Upper lobe of left lung (tissue), 6 donors: Measurements from ENCODE around the gene THBS2. TPM values are rescaled to one million over a fixed set of nuclear protein-coding genes. Genes with fewer than 3 reads are reported as not detected.
A peak's percentile ranks its signal among the peaks of the same experiment; 100 is the strongest.

Source experiments
- ATAC-seq, 2 donors: fragments of 200-7000 bp; cut with Tn5 transposase; one replicate each; pipeline ENCODE4 v1.9.1; 2022; ENCODE audit warnings: mild to moderate bottlenecking in 2 of 2, moderate library complexity in 2 of 2; ENCODE audit not compliant: low FRiP score in 2 of 2
- DNase-seq, 2 donors: peaks; one replicate each; pipeline ENCODE4 v3.0.0-alpha.2; 2019 to 2020
- H3K27ac ChIP-seq, 4 donors: fragments of 200-600 bp; sonication (generic); one replicate each; pipeline ENCODE4 v1.5.1; 2016 to 2019
- H3K27me3 ChIP-seq, 4 donors: fragments of 200-600 bp; sonication (generic); one replicate each; pipeline ENCODE4 v1.5.1; 2017 to 2019
- H3K36me3 ChIP-seq, 4 donors: fragments of 200-600 bp; sonication (generic); one replicate each; pipeline ENCODE4 v1.5.1; 2016 to 2019
- H3K4me1 ChIP-seq, 4 donors: fragments of 200-600 bp; sonication (generic); one replicate each; pipeline ENCODE4 v1.5.1; 2018 to 2019
- H3K4me3 ChIP-seq, 4 donors: fragments of 200-600 bp; sonication (generic); one replicate each; pipeline ENCODE4 v1.5.1; 2017 to 2019; ENCODE audit warnings: mild to moderate bottlenecking in 2 of 4, moderate library complexity in 1 of 4
- H3K9me3 ChIP-seq, 4 donors: fragments of 200-600 bp; sonication (generic); one replicate each; pipeline ENCODE4 v1.5.1; 2018 to 2019
- EP300 ChIP-seq, 4 donors: sonication (generic); formaldehyde crosslinking; IDR thresholded peaks; one replicate each; pipeline ENCODE4 v1.5.1; 2017; ENCODE audit warnings: antibody characterized with exemption in 4 of 4, control low read depth in 2 of 4
- POLR2A ChIP-seq, 4 donors: fragments of 450-650 bp; IDR thresholded peaks; one replicate each; pipeline ENCODE4 v1.5.1; 2016 to 2017; ENCODE audit warnings: antibody characterized with exemption in 4 of 4, mild to moderate bottlenecking in 2 of 4
- POLR2AphosphoS5 ChIP-seq, 2 donors: sonication (generic); formaldehyde crosslinking; IDR thresholded peaks; one replicate each; pipeline ENCODE4 v1.5.1; 2017; ENCODE audit warnings: antibody characterized with exemption in 2 of 2
- WGBS, 2 donors: methylation state at CpG; one replicate each; pipeline ENCODE4 v1.1.5; 2017 to 2018; 5-methylcytosine and 5-hydroxymethylcytosine counted together
- total RNA-seq, 6 donors: library from RNA; depleted of rRNA in 4 of 6; stranded (reverse); fragments of >200 nt in 4 of 6; gene quantifications; one replicate each; pipeline versions ENCODE4 v1.1.0 to v1.2.1, GENCODE V29; 2016 to 2021
- TF ChIP-seq, protein P1 (sequence below), 6 experiments: fragments of 450-650 bp in 4 of 6; fragments of 200-600 bp in 2 of 6; sonication (generic) in 2 of 6; IDR thresholded peaks; one replicate each; pipeline ENCODE4 v1.5.1; 2016 to 2019; ENCODE audit warnings: antibody characterized with exemption in 6 of 6
- donor health status: DM: no; HTN: no; CAD: no; lungs with moderate emphysema.
- donor health status: DM: no; HTN: yes; CAD: no; lungs with severe emphysema.

The THBS2 gene
- total RNA-seq, 6 donors from 2014 or later: 5.3 to 43.2 (median 17.3) TPM

GRCh38 chr6:169222126-169222525 is 31.5 kb downstream of the THBS2 start:
- H3K27ac ChIP-seq: no peak overlapping the region
- H3K36me3 ChIP-seq: no peaks in the 10 kb centered on the region
- H3K4me3 ChIP-seq: no peak overlapping the region
- WGBS, 2 donors: 94 to 95% methylated on average over 15 to 24 of the region's 24 CpGs
- TF ChIP-seq EP300 (IDR thresholded peaks at IDR 0.05): no peak
- H3K4me1 ChIP-seq: no peaks in the 10 kb centered on the region
- H3K27me3 ChIP-seq: no peaks in the 10 kb centered on the region
- no peaks in the 10 kb centered on the region for H3K9me3 ChIP-seq
- ATAC-seq (no peak), DNase-seq (peak in 1 of 2 donors; percentile 49)

DNA sequence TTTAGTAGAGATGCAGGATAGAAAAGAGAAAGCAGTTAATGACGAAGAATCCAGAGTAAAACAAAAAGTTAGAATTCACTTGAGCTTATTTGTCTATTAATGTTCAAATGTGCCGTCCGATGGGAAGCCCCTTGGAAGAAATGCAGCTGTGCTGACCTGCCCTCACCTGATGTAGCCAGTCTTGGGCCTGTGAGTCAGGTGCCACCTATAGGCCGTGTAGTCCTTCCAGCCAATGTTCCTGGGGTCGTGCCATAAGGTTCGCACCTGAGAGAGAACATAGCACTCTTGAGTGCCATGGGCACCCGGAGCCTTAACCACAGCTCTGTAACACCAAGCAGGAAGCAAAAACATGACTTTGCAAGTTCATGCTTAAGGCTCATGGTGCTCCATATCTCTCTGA is 32.4 kb downstream of the THBS2 start:
- TF ChIP-seq EP300 (IDR thresholded peaks at IDR 0.05) (no peak), POLR2A (IDR thresholded peaks at IDR 0.05) (no peak)
- 86 to 90% methylated on average over 3 to 7 of the region's 7 CpGs for WGBS, 2 donors
- H3K27ac ChIP-seq: no peak overlapping the region
- DNase-seq (no peak), ATAC-seq (no peak)
- H3K36me3 ChIP-seq: no peaks in the 10 kb centered on the region
- H3K27me3 ChIP-seq: no peaks in the 10 kb centered on the region
- no peaks in the 10 kb centered on the region for H3K9me3 ChIP-seq
- H3K4me1 ChIP-seq: no peaks in the 10 kb centered on the region
- H3K4me3 ChIP-seq: no peak overlapping the region

DNA sequence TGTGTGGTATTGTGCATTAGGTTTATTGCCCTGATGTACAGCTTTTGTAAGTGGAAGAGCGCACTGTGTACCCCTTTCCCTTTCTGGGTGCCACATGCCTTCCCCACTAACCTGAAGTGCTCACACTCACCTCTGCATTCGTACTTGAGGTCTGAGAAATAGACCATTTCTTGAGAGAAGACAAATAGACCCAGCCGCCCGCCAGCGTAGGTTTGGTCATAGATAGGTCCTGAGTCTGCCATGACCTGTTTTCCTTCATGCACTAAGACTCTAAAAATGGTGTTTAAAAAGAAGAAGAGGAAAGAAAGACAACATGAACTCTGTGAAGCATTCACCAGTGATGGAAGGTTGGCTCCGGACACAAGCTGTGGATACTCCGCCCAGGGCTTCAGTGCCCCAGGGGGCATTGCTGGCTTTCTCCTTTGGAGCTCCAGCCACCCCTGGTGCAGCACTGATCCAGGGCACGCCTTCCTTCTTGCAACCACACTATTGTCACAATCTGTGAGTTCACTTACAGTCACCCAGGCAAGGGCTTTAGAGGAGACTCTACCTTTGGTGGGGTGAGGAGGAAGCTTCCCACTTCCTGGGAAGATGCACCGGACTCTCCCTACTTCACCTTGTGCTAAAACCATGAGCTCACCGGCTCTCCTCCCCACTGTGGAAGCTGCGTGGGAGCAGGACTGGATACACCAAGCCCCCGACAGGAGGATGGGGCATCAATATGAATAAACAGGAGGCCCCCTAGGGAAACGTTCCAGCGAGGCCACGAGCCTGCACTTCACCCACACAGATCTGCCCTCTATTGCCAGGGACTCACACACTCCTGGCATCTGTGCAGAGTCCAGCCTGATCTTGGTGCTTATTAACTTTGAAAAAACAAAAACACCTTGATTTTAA is 33.3 kb downstream of the THBS2 start:
- no peak for DNase-seq
- Histone ChIP-seq H3K36me3 (no peaks in the 10 kb centered on the region), H3K27me3 (no peaks in the 10 kb centered on the region), H3K4me1 (no peaks in the 10 kb centered on the region), H3K4me3 (no peak overlapping the region), H3K9me3 (no peaks in the 10 kb centered on the region), H3K27ac (no peak overlapping the region)
- TF ChIP-seq POLR2AphosphoS5 (IDR thresholded peaks at IDR 0.05) (no peak), POLR2A (IDR thresholded peaks at IDR 0.05) (no peak), EP300 (IDR thresholded peaks at IDR 0.05) (no peak)
- TF ChIP-seq, protein P1, sequence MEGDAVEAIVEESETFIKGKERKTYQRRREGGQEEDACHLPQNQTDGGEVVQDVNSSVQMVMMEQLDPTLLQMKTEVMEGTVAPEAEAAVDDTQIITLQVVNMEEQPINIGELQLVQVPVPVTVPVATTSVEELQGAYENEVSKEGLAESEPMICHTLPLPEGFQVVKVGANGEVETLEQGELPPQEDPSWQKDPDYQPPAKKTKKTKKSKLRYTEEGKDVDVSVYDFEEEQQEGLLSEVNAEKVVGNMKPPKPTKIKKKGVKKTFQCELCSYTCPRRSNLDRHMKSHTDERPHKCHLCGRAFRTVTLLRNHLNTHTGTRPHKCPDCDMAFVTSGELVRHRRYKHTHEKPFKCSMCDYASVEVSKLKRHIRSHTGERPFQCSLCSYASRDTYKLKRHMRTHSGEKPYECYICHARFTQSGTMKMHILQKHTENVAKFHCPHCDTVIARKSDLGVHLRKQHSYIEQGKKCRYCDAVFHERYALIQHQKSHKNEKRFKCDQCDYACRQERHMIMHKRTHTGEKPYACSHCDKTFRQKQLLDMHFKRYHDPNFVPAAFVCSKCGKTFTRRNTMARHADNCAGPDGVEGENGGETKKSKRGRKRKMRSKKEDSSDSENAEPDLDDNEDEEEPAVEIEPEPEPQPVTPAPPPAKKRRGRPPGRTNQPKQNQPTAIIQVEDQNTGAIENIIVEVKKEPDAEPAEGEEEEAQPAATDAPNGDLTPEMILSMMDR (IDR thresholded peaks at IDR 0.05): no peak
- ATAC-seq: no peak
- WGBS, 2 donors: 81 to 88% methylated on average over 14 to 15 of the region's 15 CpGs

DNA sequence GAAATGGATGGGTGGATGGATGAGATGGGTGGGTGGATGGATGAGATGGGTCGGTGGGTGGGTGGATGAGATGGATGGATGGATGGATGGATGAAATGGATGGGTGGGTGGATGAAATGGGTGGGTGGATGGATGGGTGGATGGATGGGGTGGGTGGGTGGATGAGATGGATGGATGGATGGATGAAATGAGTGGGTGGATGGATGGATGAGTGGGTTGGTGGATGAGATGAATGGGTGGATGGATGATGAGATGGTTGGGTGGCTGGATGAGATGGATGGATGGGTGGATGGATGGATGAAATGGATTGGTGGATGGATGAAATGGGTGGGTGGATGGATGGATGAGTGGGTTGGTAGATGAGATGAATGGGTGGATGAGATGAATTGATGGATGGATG is 35.7 kb downstream of the THBS2 start:
- no peaks in the 10 kb centered on the region for H3K36me3 ChIP-seq
- no peaks in the 10 kb centered on the region for H3K27me3 ChIP-seq
- TF ChIP-seq, protein P1 (IDR thresholded peaks at IDR 0.05): no peak
- DNase-seq (no peak), ATAC-seq (no peak)
- H3K4me3 ChIP-seq: no peak overlapping the region
- H3K27ac ChIP-seq: no peak overlapping the region
- no peaks in the 10 kb centered on the region for H3K9me3 ChIP-seq
- peaks cover 0 to 16% (median 7%) of the 10 kb centered on the region in 4 donors for H3K4me1 ChIP-seq
- 87 to 91% methylated on average over 1 of the region's 1 CpG for WGBS, 2 donors

DNA sequence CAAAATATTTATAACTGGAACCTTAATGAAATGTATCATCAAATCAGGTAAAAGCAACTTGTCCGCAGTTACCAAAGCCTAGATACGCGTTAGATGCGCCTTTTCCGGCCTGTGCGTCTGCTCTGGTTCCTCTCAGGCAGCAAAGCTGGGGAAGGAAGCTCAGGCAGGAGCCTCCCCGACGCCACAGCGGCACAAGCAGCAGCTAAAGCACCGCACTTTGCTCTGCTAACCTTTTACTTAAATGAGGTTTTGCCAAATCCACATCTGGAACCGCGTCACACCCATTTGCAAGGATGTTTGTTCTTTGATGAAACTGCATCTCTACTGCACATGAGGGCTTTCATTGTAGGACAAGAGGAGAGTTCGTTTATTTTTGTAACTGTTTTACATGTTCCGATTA is 36.8 kb downstream of the THBS2 start:
- H3K4me3 ChIP-seq: no peak overlapping the region
- no peaks in the 10 kb centered on the region for H3K9me3 ChIP-seq
- no peak overlapping the region for H3K27ac ChIP-seq
- DNase-seq: peak in 1 of 2 donors; percentile 20
- H3K36me3 ChIP-seq: no peaks in the 10 kb centered on the region
- no peak for ATAC-seq
- H3K4me1 ChIP-seq: peaks cover 5 to 23% (median 13%) of the 10 kb centered on the region in 4 donors
- no peak for TF ChIP-seq EP300 (IDR thresholded peaks at IDR 0.05)
- TF ChIP-seq, protein P1 (IDR thresholded peaks at IDR 0.05): no peak
- TF ChIP-seq POLR2AphosphoS5 (IDR thresholded peaks at IDR 0.05): no peak
- TF ChIP-seq POLR2A (IDR thresholded peaks at IDR 0.05): no peak
- 93 to 96% methylated on average over 14 of the region's 14 CpGs for WGBS, 2 donors
- no peaks in the 10 kb centered on the region for H3K27me3 ChIP-seq
